Fibroblast of villous mesenchyme (primary cell): ENCODE results near the gene SSTR5. TPM values are rescaled to one million over a fixed set of nuclear protein-coding genes. Genes with fewer than 3 reads are reported as not detected.
"Not testable (repeated sequence)": the region's sequence is repeated elsewhere in the genome, so short reads cannot be mapped to it uniquely, and the experiment has no call there.

Source experiments
- DNase-seq: peaks from one replicate; pipeline ENCODE4 v3.0.0-alpha.2; 2010; ENCODE audit warnings: low read depth
- H3K4me3 ChIP-seq: 2 replicates; pipeline ENCODE4 v1.5.1; 2011; ENCODE audit warnings: low read depth, mild to moderate bottlenecking, low read length
- total RNA-seq: library from RNA; depleted of rRNA; stranded (reverse); fragments of >200 nt; gene quantifications from 2 replicates; pipeline ENCODE4 v1.2.3, GENCODE V29; 2012
- TF ChIP-seq, protein P1 (sequence below): IDR thresholded peaks from 2 replicates; pipeline ENCODE4 v1.5.1; 2012; ENCODE audit warnings: low read depth, mild to moderate bottlenecking, low read length; ENCODE audit not compliant: insufficient read depth

The SSTR5 gene
- total RNA-seq = not detected in 2 replicates

DNA sequence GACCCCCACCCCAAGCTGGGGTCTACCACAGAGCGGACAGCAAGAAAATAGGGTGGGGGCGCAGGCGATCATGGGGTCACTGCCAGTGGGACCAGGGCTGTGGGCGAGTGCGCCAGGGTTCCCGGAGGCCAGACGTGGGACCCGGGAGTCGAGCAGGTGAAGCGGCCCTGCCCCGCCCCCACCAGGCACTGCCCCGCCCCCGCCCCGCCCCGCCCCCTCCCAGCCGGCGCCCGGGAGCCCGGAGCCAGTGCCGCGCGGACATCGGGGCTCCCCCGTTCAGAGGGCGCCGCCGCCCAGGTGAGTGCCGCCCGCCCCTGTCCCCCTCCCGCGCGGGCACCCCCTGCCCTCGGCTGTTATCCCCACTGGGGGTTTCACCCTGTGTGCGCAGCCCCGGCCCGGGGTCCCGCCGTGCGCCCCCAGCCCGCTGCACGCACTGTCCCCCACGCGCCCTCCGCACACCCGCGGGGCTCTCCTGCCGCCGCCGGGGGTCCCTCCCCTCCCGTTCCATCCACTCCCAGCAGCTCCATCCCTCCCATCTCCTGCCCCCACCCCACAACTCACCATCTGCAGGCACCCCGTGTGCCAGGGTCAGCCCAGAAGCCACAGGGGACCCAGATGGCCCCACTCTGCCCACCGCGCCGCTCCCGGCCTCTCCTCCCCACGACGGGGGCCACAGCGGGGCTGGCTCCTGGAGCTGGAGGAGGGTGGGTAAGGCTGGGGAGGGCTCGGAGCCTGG is at the start of gene SSTR5:
SSTR5 (plus strand) TSS at position 222 of the 736 bp plus-strand sequence. CDS start 6,122 bp downstream, outside the sequence.
- DNase-seq = no peak
- no peak within 1 kb of the TSS for H3K4me3 ChIP-seq
- TF ChIP-seq, protein P1, sequence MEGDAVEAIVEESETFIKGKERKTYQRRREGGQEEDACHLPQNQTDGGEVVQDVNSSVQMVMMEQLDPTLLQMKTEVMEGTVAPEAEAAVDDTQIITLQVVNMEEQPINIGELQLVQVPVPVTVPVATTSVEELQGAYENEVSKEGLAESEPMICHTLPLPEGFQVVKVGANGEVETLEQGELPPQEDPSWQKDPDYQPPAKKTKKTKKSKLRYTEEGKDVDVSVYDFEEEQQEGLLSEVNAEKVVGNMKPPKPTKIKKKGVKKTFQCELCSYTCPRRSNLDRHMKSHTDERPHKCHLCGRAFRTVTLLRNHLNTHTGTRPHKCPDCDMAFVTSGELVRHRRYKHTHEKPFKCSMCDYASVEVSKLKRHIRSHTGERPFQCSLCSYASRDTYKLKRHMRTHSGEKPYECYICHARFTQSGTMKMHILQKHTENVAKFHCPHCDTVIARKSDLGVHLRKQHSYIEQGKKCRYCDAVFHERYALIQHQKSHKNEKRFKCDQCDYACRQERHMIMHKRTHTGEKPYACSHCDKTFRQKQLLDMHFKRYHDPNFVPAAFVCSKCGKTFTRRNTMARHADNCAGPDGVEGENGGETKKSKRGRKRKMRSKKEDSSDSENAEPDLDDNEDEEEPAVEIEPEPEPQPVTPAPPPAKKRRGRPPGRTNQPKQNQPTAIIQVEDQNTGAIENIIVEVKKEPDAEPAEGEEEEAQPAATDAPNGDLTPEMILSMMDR = no peak

DNA sequence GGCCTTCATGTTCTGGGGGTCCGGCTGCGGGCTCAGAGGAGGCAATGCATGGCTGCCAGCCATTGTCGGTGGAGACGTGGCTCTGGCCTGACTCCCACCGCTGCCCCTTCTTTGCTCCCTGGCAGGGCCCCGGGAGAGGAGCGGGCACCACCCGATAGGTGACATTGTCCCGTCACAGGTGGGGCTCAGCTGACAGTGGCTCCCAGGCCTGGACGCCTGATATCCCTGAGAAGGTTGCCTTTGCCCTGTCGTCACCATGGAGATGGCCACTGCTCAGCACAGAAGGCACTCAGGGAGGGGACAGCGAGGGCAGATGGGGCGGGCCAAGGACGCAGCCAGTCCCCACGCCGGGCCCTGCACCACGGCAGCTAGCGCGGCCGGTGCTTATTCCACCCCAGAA is 48.4 kb upstream of the SSTR5 start:
- no peak overlapping the region for H3K4me3 ChIP-seq
- TF ChIP-seq, protein P1 = no peak
- no peak for DNase-seq

DNA sequence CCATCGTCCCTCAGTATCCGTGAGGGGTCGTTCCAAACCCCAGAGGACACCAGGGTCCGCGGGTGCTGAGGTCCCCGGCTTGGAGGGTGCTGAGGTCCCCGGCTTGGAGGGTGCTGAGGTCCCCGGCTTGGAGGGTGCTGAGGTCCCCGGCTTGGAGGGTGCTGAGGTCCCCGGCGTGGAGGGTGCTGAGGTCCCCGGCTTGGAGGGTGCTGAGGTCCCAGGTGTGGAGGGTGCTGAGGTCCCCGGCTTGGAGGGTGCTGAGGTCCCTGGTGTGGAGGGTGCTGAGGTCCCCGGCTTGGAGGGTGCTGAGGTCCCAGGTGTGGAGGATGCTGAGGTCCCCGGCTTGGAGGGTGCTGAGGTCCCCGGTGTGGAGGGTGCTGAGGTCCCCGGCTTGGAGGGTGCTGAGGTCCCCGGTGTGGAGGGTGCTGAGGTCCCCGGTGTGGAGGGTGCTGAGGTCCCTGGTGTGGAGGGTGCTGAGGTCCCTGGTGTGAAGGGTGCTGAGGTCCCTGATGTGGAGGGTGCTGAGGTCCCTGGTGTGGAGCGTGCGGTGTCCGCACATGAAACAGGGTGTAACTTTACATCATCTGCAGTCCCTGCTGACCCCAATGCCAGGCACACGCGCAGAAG is 47.3 kb upstream of the SSTR5 start:
- peak; percentile 32 for DNase-seq
- H3K4me3 ChIP-seq = not testable (repeated sequence)

DNA sequence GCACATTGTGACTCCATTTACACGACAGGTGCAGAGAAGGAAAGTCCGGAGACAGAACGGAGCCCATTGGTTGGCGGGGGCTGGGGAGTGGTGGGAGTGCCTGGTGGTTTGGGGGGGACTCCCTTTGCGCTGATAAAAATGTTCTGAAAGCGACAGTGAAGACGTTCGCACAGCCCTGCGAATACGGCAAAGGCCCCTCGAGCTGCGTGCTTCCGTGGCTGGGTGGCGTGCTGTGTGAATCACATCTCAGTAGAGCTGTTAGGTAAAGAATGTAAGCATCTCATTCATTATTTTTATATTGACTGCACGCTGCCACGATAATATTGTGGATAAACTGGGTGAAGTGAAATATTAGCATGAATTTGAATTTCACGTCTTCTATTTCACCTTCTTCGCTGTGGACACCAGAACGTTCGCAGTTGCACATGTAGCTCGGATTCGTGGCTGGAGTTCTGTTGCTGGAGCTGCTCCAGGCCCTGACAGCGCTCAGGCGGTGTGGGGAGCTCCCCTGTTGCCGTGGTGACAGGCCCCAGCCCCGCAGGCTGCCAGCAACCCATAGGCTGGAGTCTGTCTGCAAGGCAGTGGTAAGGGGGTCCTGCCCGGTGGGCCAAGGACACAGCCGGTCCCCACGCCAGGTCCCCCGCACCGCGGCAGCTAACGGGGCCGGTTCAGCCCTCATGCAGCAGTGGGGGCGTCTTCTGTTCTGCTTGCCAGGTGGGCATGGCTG is 46.3 kb upstream of the SSTR5 start:
- no peak overlapping the region for H3K4me3 ChIP-seq
- DNase-seq = no peak
- TF ChIP-seq, protein P1 = no peak

DNA sequence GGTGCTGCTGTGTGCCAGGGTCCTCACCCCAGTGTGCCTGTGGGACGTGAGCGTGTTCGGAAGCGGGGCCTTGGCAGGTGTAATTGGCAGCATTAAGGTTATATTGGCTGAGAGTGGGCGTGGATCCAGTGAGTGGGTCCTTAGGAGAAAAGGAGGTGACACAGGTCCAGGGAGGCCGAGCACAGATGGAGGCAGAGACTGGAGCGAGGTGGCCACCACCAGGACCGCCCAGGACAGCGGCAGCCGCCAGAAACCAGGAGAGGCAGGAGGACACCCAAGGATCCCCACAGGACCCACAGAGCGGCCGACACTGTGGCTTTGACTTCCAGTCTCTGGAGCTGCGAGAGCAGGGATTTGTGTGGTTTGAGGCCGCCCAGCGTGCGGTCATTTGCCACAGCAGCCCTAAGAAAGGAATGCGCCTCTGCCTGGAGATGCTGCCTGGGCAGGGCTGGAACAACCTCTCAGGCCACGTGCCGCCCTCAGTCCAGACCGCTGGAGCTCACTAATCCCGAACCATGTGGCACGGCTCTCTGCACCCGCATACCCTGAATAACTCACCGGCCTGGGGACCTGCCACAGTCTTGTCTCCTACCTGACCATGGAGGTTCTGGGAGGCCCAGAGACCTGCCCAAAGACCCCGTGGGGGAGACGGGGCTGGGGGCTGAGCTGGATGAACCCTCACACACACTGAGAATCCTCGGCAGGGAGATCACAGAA is 45.6 kb upstream of the SSTR5 start:
- no peak overlapping the region for H3K4me3 ChIP-seq
- TF ChIP-seq, protein P1 = no peak
- DNase-seq = no peak

DNA sequence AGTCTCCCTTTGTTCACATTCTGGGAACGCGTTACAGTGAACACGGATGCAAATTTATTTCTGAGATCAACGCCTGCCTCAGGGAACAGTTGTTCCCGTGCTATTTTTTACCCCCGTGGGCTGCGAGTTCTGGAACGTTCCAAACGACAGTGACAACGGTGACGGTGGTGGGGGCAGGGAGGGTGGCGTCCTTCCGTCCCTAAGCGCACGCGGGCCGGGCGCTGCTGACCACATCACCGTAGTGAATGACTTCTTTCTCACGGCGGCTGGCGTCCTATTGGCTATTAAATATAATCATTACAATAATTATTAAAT is 45.1 kb upstream of the SSTR5 start:
- DNase-seq = no peak
- TF ChIP-seq, protein P1 = no peak
- H3K4me3 ChIP-seq = no peak overlapping the region

DNA sequence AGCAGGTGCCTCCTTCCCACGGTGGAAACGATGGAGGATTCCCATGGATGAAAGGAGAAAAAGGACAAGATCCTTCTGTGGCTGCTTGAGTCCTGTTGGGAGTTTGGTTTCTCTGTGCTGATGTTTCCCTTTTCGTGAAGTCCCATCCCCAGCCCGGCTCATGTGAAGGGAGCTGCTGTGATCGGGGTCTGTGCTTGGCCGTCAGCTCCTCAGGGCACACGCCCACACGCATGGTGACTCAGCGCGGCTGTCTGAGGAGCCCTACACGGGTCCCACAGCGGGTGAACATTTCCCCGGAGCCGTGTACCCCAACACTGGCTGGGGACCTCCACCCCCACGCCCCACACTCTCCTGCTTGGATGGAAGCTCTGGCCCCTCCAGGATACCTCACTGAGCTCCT is 44.5 kb upstream of the SSTR5 start:
- no peak for DNase-seq
- TF ChIP-seq, protein P1 = no peak
- H3K4me3 ChIP-seq = no peak overlapping the region
